Heart left ventricle (tissue), 16 donors: ENCODE measurements around the gene IRAK4. TPM values are rescaled to one million over a fixed set of nuclear protein-coding genes. Genes with fewer than 3 reads are reported as not detected.

Experiments used
- ATAC-seq, 4 donors: fragments of 200-7000 bp; cut with Tn5 transposase; one replicate each; pipeline ENCODE4 v1.9.1; 2020 to 2022; ENCODE audit warnings: moderate library complexity in 4 of 4, mild to moderate bottlenecking in 3 of 4, moderate number of reproducible peaks in 1 of 4
- DNase-seq, 5 donors: peaks; one replicate each; pipeline ENCODE4 v3.0.0-alpha.2; 2020
- H3K27ac ChIP-seq, 12 donors: fragments of 200-600 bp; sonication (generic) in 4 of 12; one replicate each; pipeline versions ENCODE4 v1.5.0 to v1.8.0; 2016 to 2022; ENCODE audit warnings: mild to moderate bottlenecking in 2 of 12
- H3K27me3 ChIP-seq, 9 donors: fragments of 200-600 bp; sonication (generic) in 2 of 9; one replicate each; pipeline versions ENCODE4 v1.5.1 to v1.8.0; 2016 to 2022; ENCODE audit warnings: mild to moderate bottlenecking in 3 of 9
- H3K36me3 ChIP-seq, 9 donors: fragments of 200-600 bp; sonication (generic) in 2 of 9; one replicate each; pipeline versions ENCODE4 v1.5.0 to v1.8.0; 2018 to 2022; ENCODE audit warnings: mild to moderate bottlenecking in 2 of 9
- H3K4me1 ChIP-seq, 12 donors: fragments of 200-600 bp; sonication (generic) in 4 of 12; one replicate each; pipeline versions ENCODE4 v1.5.0 to v1.8.0; 2016 to 2022; ENCODE audit warnings: mild to moderate bottlenecking in 3 of 12
- H3K4me3 ChIP-seq, 12 donors: fragments of 200-600 bp; sonication (generic) in 4 of 12; one replicate each; pipeline versions ENCODE4 v1.5.0 to v1.8.0; 2017 to 2022; ENCODE audit warnings: mild to moderate bottlenecking in 9 of 12, moderate library complexity in 4 of 12
- H3K9me3 ChIP-seq, 12 donors: fragments of 200-600 bp; sonication (generic) in 4 of 12; one replicate each; pipeline versions ENCODE4 v1.5.0 to v1.8.0; 2016 to 2022; ENCODE audit warnings: mild to moderate bottlenecking in 1 of 12
- CTCF ChIP-seq, 12 donors: fragments of 200-600 bp; sonication (generic) in 4 of 12; IDR thresholded peaks; one replicate each; pipeline versions ENCODE4 v1.5.0 to v1.8.0; 2018 to 2022; ENCODE audit warnings: antibody characterized with exemption in 12 of 12, mild to moderate bottlenecking in 5 of 12
- POLR2A ChIP-seq, 2 donors: fragments of 450-650 bp; IDR thresholded peaks; one replicate each; pipeline ENCODE4 v1.6.1; 2017; ENCODE audit warnings: antibody characterized with exemption in 2 of 2, mild to moderate bottlenecking in 2 of 2, moderate library complexity in 2 of 2
- WGBS, 4 donors: extraction: QIAGEN DNeasy Blood & Tissue Kit in 2 of 4; methylation state at CpG; one replicate each; pipeline versions ENCODE4 v1.1.5 to v1.1.7; 2013 to 2018; 5-methylcytosine and 5-hydroxymethylcytosine counted together
- intact Hi-C, 10 donors: fragments of 100-400 bp; cut with DNase I; formaldehyde crosslinking; loops; one replicate each; pipeline versions ENCODE4 v1.11.1 to v1.14.2; 2022
- polyA plus RNA-seq, 2 donors: library from polyadenylated mRNA; stranded (reverse); fragments of 200-250 nt; gene quantifications; one replicate each; pipeline ENCODE4 v1.2.3, GENCODE V29; 2013
- total RNA-seq, 9 donors: library from RNA; depleted of rRNA in 2 of 9; stranded (reverse); fragments of >200 nt in 2 of 9; fragmentation: NEBNext Ultra II Directional in 3 of 9; extraction: Animal tissue kit (Norgen Biotek cat#: 25700) in 3 of 9; gene quantifications; one replicate each; pipeline versions ENCODE4 v1.1.0 to v1.2.4, GENCODE V29; 2016 to 2023
- donor health status: ischemic (EF 13 %, LVEDD 7.1; RV severe dilation, severe dysfunction).
- donor health status: healthy with polysubstance abuse.
- donor health status: DM: no; HTN: yes; CAD: no.
- donor health status: DM: no; HTN: no; CAD: no.
- donor health status: ischemic (EF 25% LVEDD 6.9; RV normal size, moderate dysfunction).
- donor health status: ischemic (EF 25% LVEDD 5.7; RV mildly dilated, moderate dysfunction).
- donor health status: healthy.
- donor health status: DM: yes; HTN: yes; CAD: no.
- donor health status: ischemic (EF 35%, LVEDD 5.7; RV mildly dilated, moderate dysfunction).
- donor health status: nonischemic (EF 11% LVEDD 7.7; RV severe dilation, severe dysfunction).
- donor health status: DM: yes; HTN: yes; CAD: no.
- donor health status: PGD.
- donor health status: ischemic (EF 29% LVEDD 5.4; RV normal size, mild dysfunction).
- donor health status: nonischemic (EF 23%, LVEDD 6.1; RV moderate dilation, normal function).

Gene IRAK4
- total and polyA plus RNA-seq, 11 donors = 3.3 to 14.4 (median 4.8) TPM

GRCh38 chr12:43836475-43836989, 77.8 kb downstream of the IRAK4 start:
- Histone ChIP-seq H3K36me3 (no peaks in the 10 kb centered on the region), H3K4me3 (peak overlapping the region; percentile 44 to 95 (median 76)), H3K4me1 (peaks cover 0 to 23% (median 15%) of the 10 kb centered on the region in 12 donors), H3K27ac (peak overlapping the region; percentile 88 to 99 (median 96)), H3K9me3 (no peaks in the 10 kb centered on the region), H3K27me3 (no peaks in the 10 kb centered on the region)
- TF ChIP-seq POLR2A (IDR thresholded peaks at IDR 0.05) = no peak
- TF ChIP-seq CTCF (IDR thresholded peaks at IDR 0.05) = no peak
- ATAC-seq = peak in 2 of 4 donors; percentile 52 to 60
- WGBS, 4 donors = 1 to 2% (median 1%) methylated on average over 8 of the region's 8 CpGs
- intact Hi-C loops = loop anchor here in 3 of 10 donors (1.0 to 2.0 kb wide), 3 partner anchors 30 to 32 kb away; partner anchors contain the start of gene TWF1 (in 2 of the 3)
- DNase-seq = peak in 1 of 5 donors; percentile 10

Other genes with a start within 250 kb of the IRAK4 start
- under 1 TPM in 1 of 9 donors, not detected in 8; 0.05 TPM for gene ADAMTS20, start 206.7 kb upstream of the IRAK4 start, total RNA-seq
- gene ADAMTS20, start 206.7 kb upstream of the IRAK4 start, polyA plus RNA-seq = not detected
- 1 to 10 TPM; 3.7 to 7.6 (median 5.3) TPM for gene PUS7L, start 161 bp upstream of the IRAK4 start, total RNA-seq
- gene PUS7L, start 161 bp upstream of the IRAK4 start, polyA plus RNA-seq = 1 to 10 TPM in 1 of 2 donors, under 1 TPM in 1; 0.80 to 2.9 TPM
- 10 to 100 TPM in 7 of 9 donors, 1 to 10 TPM in 2; 9.3 to 34.6 (median 10.7) TPM for gene TWF1, start 47.4 kb downstream of the IRAK4 start, total RNA-seq
- 10 to 100 TPM in 1 of 2 donors, 1 to 10 TPM in 1; 8.3 to 12.3 TPM for gene TWF1, start 47.4 kb downstream of the IRAK4 start, polyA plus RNA-seq
- gene TMEM117, start 77.1 kb downstream of the IRAK4 start, total RNA-seq = 10 to 100 TPM in 1 of 9 donors, 1 to 10 TPM in 8; 5.7 to 13.5 (median 7.8) TPM
- 1 to 10 TPM; 3.7 to 6.9 TPM for gene TMEM117, start 77.1 kb downstream of the IRAK4 start, polyA plus RNA-seq